Activated CD4-positive, alpha-beta T cell treated with anti-CD3 and anti-CD28 coated beads for 1 hour (primary cell): ENCODE measurements around the gene CSF3R.

ENCODE experiments used
- DNase-seq: peaks from one replicate; pipeline ENCODE4 v3.0.0-alpha.2; 2020

The CSF3R gene

DNA sequence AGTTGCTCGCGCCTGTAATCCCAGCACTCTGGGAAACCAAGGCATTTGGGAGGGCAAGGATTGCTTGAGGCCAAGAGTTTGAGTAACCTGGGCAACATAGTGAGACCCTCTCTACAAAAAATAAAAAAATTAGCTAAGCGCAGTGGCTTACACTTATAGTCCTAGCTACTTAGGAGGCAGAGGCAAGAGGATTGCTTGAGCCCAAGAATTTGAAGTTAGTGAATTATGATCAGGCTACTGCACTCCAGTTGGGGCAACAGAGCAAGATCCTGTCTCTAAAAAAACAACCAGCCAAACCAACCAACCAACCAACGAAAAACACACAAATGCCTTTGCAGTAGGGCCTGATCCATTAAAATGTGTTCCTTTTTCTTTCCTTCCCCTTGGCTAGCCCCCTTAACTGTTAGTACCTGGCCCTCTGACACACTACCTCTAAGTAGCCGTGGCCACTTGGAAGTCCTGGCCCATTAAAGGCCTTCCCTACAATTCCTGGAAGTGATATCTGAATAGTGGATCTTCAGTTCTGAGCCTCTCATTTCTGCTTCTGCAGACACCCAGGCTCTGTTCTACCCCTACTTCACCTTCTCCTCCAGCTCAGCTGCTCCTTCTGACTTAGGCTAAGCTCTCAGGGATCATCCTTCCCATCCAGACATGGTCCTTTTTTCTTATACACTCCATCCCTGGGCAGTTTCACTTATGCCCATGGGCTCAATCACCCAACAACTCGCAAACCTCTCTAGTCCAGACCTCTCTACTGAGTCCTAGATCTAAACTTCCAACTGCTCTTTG is 28.9 kb downstream of the CSF3R start:
- DNase-seq, result no peak

DNA sequence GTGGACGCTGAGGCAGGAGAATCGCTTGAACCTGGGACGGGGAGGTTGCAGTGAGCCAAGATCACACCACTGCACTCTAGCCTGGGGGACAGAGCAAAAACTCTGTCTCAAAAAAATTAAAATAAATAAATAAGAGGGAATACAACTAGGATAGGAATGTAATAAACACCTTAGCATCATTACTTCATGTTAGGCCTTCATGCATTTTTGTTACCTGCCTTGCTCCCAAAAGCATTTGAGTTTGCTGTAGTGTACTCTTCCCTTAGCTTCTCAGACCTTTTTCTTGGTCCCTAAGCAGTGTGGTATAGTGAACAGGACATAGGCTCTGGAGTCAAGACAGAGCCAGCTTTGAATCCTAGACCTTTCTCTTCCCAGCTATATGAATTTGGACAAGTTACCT is 29.7 kb downstream of the CSF3R start:
- DNase-seq, result no peak

- DNase-seq, result no peak
Observed at GRCh38 chr1:36450919-36451305, 31.8 kb downstream of the CSF3R start.

GRCh38 chr1:36450270-36450918 is 32.3 kb downstream of the CSF3R start, which contains the start of gene OSCP1:
Gene OSCP1, minus strand, starts transcription at chr1:36450451. Its CDS starts 82 bp downstream, at chr1:36450369.
- peak; percentile 75 for DNase-seq

DNA sequence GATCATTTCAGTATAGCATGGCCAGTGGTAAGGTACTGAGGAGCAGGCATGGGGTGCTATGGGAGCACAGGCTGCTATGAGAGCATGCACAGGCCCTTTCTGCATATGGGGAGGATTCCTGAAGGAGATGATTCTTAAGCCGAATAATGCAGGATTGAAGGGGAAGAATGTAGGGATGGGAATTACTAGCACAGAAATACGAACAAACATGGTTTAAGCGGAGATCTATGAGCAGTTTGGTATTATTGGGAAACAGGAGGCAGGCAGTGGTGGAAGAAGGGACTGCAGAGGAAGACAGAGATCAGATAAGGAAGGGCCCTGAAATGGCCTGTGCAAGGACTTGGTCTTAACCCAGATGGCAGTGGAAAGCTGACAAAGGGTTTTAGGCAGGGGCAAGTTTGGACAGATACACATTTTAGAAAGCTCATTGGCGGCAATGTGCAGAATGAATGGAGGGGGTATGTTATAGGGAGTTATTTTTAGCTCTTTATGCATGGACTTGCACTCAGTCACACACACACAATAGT is 34.1 kb downstream of the CSF3R start:
- DNase-seq, result no peak

DNA sequence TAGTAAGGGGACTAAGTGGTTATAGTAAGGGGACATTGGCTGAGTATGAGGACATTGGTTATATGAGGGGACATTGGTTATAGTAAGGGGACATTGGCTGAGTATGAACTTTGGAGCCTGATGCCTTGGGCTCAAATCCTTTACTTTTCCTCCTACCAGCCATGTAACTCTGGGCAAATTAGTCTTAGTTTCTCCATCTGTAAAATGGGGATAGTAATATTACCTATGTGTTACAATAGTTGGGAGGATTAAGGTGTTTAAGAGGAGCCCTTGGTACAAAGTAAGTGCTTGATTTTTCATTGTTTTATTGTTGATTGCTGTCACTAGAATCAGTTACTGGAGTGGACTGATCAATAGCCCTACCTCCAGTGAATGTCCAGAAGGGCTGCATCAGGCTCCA is 35.3 kb downstream of the CSF3R start:
- DNase-seq, result no peak

DNA sequence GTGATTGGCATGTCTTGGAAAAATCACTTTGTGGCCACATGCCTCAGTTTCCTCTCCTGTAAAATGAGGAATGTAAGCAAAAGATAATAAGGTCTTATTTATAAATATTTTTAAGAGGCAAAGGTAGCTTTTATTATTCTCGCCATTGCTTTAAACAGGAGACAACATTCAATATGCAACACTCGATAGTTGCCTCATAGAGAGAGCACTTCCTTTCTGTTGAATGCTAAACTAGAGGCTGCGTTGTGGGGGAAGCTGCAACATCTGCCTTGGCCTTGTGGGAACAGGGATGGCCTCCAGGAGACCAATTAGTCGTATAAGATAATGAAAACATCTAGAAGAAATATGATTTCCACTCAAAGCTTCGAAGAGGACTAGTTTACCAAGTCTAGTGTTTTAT is 36.0 kb downstream of the CSF3R start:
- DNase-seq, result no peak

- no peak for DNase-seq
Observed at GRCh38 chr1:36446271-36446670, 36.4 kb downstream of the CSF3R start.

- DNase-seq, result no peak
Observed at GRCh38 chr1:36443297-36443696, 39.4 kb downstream of the CSF3R start.

GRCh38 chr1:36442337-36442736 is 40.4 kb downstream of the CSF3R start:
- no peak for DNase-seq

- no peak for DNase-seq
Observed at GRCh38 chr1:36440646-36441045, 42.1 kb downstream of the CSF3R start.

- DNase-seq, result no peak
Observed at GRCh38 chr1:36440044-36440443, 42.7 kb downstream of the CSF3R start.

DNA sequence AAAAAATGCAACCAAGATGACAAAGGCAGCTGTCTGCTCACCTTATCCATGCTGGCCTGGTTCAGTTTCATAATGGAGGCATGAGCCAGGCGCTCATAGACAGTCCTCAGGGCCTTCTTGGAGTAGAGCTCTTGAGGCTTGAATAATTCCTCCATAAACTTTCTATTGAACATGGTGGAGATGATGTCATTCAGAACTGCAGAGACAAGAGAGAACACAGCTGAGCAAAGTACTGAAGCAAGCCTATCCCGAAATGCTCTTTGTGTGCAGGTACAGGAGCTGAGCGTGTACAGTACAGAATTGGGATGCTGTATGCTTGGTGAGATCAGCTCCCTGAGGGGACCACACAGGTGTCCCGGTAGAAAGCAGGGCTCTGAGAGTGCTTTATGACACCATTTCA is 44.0 kb downstream of the CSF3R start:
- no peak for DNase-seq

DNA sequence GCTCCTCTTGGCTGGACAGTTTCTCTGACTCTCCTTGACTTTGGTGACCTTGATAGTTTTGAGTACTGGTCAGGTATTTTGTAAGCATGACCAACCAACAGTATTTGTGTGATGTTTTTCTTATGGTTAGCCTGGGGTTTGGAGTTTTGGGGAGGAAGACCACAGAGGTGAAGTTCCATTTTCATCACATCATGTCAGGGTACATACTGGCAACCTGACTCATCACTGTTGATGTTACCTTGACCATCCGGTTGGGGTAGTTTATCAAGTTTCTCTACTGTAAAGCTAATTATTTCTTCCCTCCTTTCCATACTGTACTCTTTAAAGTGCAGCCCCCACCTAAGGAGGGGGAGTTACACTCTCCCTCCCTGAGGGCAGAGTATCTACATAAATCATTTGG is 45.9 kb downstream of the CSF3R start:
- DNase-seq, result no peak

GRCh38 chr1:36433102-36433501 is 49.6 kb downstream of the CSF3R start:
- DNase-seq, result no peak

DNA sequence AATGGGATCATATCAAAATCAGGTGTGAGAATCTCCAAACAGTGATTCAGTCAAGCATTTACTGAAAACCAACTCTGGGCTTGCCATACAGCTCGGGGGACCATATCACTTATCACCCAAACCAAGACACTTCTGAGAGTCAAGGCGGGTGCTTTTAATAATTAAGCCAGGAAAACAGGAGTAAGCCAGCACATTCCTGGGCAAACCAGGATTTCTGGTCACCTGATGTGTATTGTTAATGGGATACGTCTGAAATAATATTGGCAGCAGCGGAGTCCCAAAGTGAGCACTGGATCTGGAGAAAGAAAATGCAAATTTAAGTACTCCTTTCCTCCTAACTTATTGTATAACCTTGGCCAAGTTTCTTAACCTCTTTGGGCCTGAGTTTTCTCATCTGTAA is 50.1 kb downstream of the CSF3R start:
- no peak for DNase-seq

GRCh38 chr1:36425791-36426190 is 56.9 kb downstream of the CSF3R start:
- DNase-seq, result no peak

DNA sequence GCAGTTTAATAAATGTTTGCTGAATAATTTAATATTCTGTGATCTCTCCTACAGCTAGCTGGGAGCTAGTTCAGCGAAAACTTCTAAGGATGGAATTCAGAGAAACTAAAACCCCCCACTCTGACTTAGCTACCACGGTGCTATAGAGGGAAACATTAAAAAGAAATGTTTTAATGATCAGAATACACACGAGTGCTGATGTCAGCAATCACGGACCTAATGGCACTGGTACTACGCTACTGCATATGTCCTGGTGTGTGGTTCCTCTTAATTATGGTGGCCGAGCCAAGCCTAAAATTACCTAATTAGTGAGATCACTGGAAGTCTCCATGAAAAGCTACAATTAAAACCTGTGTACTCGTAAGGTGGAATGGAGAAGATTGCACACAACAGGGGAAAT is 61.1 kb downstream of the CSF3R start:
- no peak for DNase-seq

DNA sequence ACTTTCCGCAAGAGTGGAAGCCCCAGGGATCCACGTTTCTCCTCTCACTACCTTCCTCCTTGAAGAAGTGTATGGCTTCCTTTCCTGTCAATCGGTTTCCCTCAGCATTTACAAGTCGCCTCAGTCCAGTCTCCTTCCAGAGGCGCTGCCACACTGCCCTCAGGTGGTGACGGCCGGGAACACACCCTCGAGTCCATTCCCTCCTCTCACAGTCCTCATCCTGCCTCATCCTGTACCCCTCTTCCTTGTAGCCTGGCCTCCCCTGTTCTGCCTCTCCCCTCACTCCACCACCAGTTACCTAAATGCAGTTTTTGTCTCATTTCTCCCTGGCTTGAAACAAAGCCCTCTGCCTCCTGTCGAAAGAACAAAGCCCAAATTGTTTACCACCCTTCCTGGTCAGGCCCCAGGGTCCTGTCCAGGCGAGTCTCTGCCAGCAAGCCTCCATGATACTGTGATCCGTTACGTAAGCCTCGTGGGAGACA is 61.8 kb downstream of the CSF3R start:
- peak; percentile 87 for DNase-seq

GRCh38 chr1:36420409-36420808 is 62.3 kb downstream of the CSF3R start:
- DNase-seq, result no peak

DNA sequence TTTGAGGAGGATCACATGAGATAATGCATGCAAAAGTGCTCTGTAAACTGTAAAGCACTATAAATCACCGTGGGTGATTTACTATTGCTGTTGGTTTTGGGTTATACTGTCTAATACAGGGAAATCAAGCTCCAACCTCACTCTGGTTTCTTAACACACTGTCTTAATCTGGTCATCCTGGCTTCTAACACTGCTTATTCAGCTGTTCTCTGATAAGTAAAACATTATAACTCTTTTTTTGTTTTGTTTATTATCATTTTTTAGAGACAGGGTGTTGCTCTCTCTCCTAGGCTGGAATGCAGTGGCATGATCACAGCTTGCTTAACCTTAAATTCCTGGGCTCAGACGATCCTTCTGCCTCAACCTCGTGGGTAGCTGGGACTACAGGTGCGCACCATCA is 63.1 kb downstream of the CSF3R start:
- DNase-seq, result no peak

- DNase-seq, result no peak
Observed at GRCh38 chr1:36419140-36419539, 63.6 kb downstream of the CSF3R start.

- DNase-seq, result no peak
Observed at GRCh38 chr1:36417931-36418330, 64.8 kb downstream of the CSF3R start.
